ENCODE results near the gene PKIB.

DNA sequence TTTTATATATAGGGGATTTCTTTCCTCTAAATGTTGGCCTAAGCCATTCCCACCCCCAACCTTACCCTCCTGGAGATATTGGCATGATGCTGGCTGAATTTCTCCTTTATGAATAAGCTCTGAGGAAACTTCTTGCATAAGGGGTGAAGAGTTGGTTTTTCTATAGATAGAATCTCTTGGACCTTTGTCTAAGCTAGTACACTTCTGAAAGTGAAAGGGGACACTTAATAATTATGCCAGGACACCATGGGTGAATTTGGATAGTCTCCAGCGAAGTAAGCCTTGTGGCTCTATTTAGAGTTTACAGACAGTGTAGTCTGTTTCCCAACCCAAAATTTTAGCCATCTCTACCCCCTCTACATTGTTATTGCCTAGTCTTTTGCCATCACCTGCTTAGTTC lies 142.3 kb downstream of the PKIB start:
- TF ChIP-seq, protein P1, sequence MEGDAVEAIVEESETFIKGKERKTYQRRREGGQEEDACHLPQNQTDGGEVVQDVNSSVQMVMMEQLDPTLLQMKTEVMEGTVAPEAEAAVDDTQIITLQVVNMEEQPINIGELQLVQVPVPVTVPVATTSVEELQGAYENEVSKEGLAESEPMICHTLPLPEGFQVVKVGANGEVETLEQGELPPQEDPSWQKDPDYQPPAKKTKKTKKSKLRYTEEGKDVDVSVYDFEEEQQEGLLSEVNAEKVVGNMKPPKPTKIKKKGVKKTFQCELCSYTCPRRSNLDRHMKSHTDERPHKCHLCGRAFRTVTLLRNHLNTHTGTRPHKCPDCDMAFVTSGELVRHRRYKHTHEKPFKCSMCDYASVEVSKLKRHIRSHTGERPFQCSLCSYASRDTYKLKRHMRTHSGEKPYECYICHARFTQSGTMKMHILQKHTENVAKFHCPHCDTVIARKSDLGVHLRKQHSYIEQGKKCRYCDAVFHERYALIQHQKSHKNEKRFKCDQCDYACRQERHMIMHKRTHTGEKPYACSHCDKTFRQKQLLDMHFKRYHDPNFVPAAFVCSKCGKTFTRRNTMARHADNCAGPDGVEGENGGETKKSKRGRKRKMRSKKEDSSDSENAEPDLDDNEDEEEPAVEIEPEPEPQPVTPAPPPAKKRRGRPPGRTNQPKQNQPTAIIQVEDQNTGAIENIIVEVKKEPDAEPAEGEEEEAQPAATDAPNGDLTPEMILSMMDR (conservative IDR thresholded peaks at IDR 0.05) = no peak
- no peak for TF ChIP-seq ZFX (IDR thresholded peaks at IDR 0.05)
